ENCODE results near the gene PRPF39.

DNA sequence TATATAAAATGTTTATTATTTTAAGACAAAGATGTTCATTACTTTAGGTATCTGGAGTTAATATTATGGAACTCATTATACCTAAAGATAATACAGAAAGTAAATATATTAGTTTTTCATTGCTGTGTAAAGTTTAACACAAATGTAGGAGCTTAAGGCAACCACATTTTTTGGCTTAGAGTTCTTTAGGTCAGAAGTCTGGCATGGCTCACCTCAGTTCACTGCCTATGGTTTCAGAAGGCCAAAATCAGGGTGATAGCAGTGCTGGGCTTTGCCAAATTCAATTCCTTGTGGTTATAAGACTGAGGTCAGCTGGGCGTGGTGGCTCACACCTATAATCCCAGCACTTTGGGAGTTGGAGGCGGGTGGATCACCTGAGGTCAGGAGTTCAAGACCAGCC, 35.5 kb upstream of the PRPF39 start:
- TF ChIP-seq, protein P1, sequence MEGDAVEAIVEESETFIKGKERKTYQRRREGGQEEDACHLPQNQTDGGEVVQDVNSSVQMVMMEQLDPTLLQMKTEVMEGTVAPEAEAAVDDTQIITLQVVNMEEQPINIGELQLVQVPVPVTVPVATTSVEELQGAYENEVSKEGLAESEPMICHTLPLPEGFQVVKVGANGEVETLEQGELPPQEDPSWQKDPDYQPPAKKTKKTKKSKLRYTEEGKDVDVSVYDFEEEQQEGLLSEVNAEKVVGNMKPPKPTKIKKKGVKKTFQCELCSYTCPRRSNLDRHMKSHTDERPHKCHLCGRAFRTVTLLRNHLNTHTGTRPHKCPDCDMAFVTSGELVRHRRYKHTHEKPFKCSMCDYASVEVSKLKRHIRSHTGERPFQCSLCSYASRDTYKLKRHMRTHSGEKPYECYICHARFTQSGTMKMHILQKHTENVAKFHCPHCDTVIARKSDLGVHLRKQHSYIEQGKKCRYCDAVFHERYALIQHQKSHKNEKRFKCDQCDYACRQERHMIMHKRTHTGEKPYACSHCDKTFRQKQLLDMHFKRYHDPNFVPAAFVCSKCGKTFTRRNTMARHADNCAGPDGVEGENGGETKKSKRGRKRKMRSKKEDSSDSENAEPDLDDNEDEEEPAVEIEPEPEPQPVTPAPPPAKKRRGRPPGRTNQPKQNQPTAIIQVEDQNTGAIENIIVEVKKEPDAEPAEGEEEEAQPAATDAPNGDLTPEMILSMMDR (IDR thresholded peaks at IDR 0.05), result no peak
- TF ChIP-seq ELF4 (CRISPR knock-in tag; IDR thresholded peaks at IDR 0.05; ENCODE audit: low read depth) (no peak), NR1H2 (CRISPR knock-in tag; IDR thresholded peaks at IDR 0.05) (no peak), CREM (CRISPR knock-in tag; IDR thresholded peaks at IDR 0.05) (no peak), FOXK1 (CRISPR knock-in tag; IDR thresholded peaks at IDR 0.05) (no peak), TP53 (CRISPR knock-in tag; IDR thresholded peaks at IDR 0.05) (no peak)
